ENCODE results near the gene LRFN2.

DNA sequence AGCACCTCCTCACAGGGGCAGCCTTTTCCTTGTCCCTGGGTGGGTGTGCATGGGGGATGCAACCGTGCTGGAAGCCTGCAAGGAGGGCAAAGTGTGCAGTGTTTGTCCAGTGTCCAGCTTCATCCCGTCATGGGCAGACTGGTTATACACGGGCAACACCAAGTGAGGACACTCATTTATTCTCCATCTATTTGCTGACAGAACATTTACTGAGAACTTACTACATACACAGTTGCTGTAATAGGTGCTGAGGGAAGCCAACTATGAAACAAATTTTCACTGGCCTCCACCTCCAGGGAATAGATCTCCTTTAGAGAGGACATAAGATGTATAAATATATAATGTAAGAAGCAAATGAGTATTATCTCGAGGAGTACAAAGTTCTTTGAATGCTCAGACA is 136.7 kb downstream of the LRFN2 start:
- TF ChIP-seq POLR2AphosphoS5 (IDR thresholded peaks at IDR 0.05), result no peak
- TF ChIP-seq, protein P1, sequence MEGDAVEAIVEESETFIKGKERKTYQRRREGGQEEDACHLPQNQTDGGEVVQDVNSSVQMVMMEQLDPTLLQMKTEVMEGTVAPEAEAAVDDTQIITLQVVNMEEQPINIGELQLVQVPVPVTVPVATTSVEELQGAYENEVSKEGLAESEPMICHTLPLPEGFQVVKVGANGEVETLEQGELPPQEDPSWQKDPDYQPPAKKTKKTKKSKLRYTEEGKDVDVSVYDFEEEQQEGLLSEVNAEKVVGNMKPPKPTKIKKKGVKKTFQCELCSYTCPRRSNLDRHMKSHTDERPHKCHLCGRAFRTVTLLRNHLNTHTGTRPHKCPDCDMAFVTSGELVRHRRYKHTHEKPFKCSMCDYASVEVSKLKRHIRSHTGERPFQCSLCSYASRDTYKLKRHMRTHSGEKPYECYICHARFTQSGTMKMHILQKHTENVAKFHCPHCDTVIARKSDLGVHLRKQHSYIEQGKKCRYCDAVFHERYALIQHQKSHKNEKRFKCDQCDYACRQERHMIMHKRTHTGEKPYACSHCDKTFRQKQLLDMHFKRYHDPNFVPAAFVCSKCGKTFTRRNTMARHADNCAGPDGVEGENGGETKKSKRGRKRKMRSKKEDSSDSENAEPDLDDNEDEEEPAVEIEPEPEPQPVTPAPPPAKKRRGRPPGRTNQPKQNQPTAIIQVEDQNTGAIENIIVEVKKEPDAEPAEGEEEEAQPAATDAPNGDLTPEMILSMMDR (IDR thresholded peaks at IDR 0.05), result no peak
- TF ChIP-seq POLR2A (IDR thresholded peaks at IDR 0.05), result no peak
